Cardiac septum (tissue), 1 donor: ENCODE data around the gene GPR137. TPM values are rescaled to one million over a fixed set of nuclear protein-coding genes. Genes with fewer than 3 reads are reported as not detected.

Experiments used
- DNase-seq: peaks from one replicate; pipeline ENCODE4 v3.0.0-alpha.2; 2020; ENCODE audit warnings: low spot score
- intact Hi-C: fragments of 100-400 bp; cut with DNase I; formaldehyde crosslinking; loops from one replicate; pipeline ENCODE4 v1.14.0; 2022
- total RNA-seq: library from RNA; stranded (reverse); fragmentation: NEBNext Ultra II Directional; extraction: Animal tissue kit (Norgen Biotek cat#: 25700); gene quantifications from one replicate; pipeline ENCODE4 v1.2.1, GENCODE V29; 2021
- donor health status: DM: no; HTN: no; CAD: no.

Gene GPR137
- total RNA-seq, 1 donor from 2014 or later = 37.7 TPM

- intact Hi-C loops = no loop called here
- DNase-seq = no peak
Observed at GRCh38 chr11:64276653-64277431, 8.8 kb upstream of the GPR137 start.

- DNase-seq = no peak
- intact Hi-C loops = no loop called here
Observed at GRCh38 chr11:64278576-64279190, 7.0 kb upstream of the GPR137 start.

DNA sequence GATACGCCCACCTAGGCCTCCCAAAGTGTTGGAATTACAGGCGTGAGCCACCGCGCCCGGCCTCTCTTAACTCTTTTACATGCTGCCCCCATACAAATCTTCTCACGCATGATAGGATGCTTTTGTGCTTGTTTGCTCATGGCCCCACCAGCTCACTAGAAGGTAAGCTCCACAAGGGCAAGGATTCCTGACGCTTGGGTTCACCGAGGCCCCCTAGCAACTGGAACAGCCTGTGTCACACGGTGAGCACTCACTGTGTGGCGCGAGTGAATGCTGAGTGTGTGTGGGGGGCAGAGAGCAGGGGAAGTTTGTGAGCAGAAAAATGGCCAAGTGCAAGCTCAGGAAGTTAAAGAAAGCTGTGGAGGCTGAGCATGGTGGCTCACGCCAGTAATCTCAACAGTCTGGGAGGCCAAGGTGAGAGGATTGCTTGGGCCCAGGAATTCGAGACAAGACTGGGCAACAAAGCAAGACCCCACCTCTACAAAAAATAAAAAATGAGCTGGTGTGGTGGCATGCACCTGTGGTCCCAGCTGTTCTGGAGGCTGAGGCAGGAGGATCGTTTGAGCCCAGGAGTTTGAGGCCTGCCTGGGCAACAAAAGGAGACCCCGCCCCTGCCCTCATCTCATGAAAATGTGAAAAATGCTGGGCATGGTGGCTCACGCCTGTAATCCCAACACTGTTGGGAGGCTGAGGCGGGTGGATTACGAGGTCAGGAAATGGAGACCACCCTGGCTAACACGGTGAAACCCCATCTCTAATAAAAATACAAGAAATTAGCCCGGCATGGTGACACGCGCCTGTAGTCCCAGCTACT lies 3.5 kb upstream of the GPR137 start:
- intact Hi-C loops = no loop called here
- DNase-seq = no peak

- intact Hi-C loops = no loop called here
- no peak for DNase-seq
Observed at GRCh38 chr11:64283092-64283491, 2.6 kb upstream of the GPR137 start.

GRCh38 chr11:64284048-64284961 lies 1.3 kb upstream of the GPR137 start, which contains the start of gene BAD:
TSS of gene BAD (minus strand) at chr11:64284665. CDS start at chr11:64284368, 297 bp downstream.
- peak; percentile 98 for DNase-seq
- intact Hi-C loops = loop anchor here (2.0 kb wide), 1 partner anchor 20 kb away; the partner anchor contains the start of gene ESRRA

DNA sequence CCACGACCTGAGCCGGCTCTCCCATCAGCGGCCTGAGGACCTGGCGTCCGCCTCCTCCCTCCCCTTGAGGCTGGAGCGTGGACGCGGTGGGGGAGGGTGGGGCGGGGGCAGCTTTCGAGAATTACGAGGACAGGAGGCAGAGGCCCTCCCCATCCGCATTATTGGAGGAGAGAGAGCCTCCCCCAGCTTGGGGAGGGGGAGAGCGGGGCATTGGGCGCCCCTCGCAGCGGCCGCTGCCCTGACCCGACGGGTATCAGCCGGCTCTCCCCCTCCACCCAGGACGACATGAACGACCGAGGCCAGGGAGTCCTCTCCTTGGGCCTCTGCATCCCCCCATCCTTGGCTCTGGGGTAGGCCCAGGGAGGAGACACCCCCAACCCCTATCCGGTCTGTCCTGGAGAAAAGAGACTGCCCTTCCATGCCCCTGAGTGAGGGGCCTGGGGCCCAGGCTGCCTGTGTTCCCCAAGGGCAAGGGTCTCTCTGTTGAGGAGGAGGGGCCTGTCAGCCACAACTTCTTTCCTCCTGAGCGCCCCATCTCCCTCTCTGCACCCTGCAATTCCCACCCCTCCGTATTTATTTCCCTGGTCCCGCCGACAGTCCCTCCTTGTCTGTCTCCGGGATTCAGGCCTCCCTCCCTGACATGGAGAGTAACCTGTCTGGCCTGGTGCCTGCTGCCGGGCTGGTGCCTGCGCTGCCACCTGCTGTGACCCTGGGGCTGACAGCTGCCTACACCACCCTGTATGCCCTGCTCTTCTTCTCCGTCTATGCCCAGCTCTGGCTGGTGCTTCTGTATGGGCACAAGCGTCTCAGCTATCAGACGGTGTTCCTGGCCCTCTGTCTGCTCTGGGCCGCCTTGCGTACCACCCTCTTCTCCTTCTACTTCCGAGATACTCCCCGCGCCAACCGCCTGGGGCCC lies 495 bp downstream of the GPR137 start:
- intact Hi-C loops = loop anchor here (1.0 to 2.0 kb wide), 2 partner anchors 16 to 19 kb away; partner anchors contain the start of gene ESRRA
- DNase-seq = no peak

DNA sequence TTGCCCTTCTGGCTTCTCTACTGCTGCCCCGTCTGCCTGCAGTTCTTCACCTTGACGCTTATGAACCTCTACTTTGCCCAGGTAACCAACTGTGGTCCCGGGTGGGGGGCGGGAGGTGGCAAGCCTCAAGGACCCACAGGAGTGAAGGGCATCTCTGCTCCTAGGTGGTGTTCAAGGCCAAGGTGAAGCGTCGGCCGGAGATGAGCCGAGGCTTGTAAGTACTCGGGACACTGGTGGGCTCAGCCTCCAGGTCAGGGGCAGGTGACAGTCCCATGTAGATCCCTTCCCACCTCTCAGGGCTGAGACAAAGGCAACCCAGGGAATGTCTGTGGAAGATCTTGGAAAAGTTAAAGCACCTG lies 1.1 kb downstream of the GPR137 start:
- intact Hi-C loops = no loop called here
- no peak for DNase-seq

DNA sequence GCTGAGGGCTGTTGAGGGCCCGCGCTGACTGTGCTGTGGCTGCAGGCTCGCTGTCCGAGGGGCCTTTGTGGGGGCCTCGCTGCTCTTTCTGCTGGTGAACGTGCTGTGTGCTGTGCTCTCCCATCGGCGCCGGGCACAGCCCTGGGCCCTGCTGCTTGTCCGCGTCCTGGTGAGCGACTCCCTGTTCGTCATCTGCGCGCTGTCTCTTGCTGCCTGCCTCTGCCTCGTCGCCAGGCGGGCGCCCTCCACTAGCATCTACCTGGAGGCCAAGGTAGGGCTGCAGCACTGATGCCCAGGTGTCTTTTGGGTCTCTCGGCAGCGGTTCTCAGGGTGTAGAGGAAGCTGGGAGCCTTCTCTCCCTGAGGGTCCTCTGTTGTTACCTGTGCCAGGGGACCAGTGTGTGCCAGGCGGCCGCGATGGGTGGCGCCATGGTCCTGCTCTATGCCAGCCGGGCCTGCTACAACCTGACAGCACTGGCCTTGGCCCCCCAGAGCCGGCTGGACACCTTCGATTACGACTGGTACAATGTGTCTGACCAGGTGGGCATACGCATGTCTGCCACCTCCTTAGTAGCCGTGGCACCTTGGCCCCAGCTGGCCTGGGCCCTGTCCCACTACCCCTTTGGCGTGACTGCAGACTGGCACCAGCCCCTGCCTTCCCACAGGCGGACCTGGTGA lies 2.2 kb downstream of the GPR137 start:
- intact Hi-C loops = no loop called here
- no peak for DNase-seq

DNA sequence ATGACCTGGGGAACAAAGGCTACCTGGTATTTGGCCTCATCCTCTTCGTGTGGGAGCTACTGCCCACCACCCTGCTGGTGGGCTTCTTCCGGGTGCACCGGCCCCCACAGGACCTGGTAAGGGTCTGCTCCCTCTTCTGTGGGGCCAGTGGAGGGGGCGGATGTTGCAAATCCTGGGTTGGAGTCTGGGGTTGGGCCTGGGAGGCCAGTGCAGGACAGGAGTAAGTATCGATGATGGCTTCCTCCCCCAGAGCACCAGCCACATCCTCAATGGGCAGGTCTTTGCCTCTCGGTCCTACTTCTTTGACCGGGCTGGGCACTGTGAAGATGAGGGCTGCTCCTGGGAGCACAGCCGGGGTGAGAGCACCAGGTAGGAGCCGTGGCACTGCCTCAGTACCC lies 2.7 kb downstream of the GPR137 start:
- no peak for DNase-seq
- intact Hi-C loops = no loop called here

- no peak for DNase-seq
- intact Hi-C loops = no loop called here
Observed at GRCh38 chr11:64289002-64289564, 3.4 kb downstream of the GPR137 start.

DNA sequence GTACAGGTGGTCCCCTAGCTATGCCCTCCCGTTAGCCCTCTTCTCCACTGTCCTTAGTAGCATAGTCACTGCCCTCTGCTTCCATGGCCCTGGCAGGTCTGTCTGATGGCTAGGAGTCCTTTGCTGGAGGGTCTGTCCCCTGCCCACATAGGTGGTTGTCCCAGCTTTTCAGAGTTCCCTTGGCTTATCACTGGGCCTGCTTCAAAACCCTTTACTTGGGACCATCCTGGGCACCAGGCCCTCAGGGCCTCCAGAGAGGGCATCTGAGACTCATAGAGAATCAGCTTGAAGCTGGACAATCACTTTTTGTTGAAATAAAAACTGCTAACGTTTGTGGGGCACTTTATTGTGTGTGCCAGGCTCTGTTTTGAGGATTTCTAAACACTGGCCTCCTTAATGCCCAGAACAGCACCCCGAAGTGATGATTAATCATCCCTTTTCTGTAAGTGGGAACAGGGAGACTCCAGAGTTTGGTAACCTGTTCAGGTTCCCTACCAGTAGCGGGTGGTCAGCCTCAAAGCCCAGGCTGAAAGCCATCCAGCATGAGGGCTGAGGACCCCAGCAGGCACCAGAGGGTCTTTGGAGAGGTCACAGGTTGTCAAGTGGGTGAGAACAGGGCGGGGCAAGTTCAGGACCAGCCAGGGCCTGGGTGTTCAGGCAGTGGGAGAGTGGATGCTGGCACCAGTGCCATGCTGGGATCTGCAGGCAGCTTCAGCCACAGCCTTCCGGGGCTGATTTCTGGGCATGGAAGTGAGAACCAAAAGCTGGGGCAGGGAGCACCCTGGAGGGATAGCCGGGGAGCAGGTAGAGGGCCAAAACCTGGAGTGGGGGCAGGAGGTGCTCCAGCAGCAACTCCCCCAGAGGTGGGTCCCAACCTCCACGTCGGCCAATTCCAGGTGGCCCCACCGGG lies 5.0 kb downstream of the GPR137 start:
- intact Hi-C loops = no loop called here
- no peak for DNase-seq

- intact Hi-C loops = no loop called here
- DNase-seq = no peak
Observed at GRCh38 chr11:64291262-64291751, 5.7 kb downstream of the GPR137 start, which contains the start of gene KCNK4. TSS of gene KCNK4 (plus strand) at chr11:64291302. CDS start at chr11:64293019, 1,717 bp downstream.

- intact Hi-C loops = no loop called here
- no peak for DNase-seq
Observed at GRCh38 chr11:64291752-64292459, 6.3 kb downstream of the GPR137 start.

DNA sequence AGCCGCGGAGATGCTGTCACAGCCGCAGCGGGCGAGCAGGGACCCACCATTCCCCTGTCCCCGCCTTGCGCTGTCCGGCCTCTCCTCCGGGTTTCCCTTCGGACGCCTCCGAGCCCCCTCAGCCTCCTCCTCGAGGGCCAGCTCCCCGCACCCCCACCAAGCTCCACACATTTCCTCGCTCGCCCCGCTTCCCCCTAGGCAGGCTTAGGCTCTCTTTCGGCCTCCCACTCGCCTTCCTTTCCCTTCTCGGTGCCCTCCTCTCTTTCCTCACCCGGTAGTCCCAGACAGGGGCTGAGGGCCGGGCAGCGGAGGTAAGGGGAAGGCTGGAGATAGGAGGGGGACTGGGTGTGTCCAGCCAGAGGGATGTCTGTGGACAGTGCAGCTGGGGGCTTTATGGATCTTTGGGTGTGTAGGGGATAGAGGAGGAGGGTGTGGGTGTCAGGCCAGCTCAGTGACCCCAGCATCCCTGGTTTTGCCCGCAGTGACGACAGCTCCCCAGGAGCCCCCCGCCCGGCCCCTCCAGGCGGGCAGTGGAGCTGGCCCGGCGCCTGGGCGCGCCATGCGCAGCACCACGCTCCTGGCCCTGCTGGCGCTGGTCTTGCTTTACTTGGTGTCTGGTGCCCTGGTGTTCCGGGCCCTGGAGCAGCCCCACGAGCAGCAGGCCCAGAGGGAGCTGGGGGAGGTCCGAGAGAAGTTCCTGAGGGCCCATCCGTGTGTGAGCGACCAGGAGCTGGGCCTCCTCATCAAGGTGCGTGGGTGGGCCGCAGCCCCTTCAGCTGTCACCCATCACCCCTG lies 7.0 kb downstream of the GPR137 start:
- intact Hi-C loops = no loop called here
- no peak for DNase-seq

DNA sequence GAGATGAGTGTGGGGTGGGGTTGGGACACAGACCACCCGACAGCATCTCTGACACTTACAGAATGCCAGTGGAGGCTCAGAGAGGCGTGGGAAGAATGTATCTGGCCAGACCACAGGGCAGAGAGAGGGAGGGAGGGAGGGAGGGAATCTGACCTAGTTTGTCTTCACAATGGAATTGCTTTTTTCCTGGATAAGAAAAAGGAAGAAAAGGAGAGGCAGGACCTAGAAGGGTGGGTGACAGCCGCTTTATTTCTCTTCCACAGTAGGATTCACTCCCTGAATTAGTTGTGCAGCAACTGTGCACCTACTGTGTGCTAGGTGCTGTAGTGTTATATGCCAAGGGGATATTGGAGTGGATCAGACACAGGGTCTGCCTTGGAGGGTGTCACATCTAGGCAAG lies 9.1 kb downstream of the GPR137 start:
- intact Hi-C loops = no loop called here

More for the DNA sequence above, 9.1 kb downstream of the GPR137 start:
- DNase-seq = no peak
